GM21717 (cell line): ENCODE results near the gene MYOM1.

Source experiments
- ATAC-seq: cut with Tn5 transposase; IDR thresholded peaks from one replicate; pipeline ENCODE4 v1.9.1; 2021; ENCODE audit warnings: mild to moderate bottlenecking, moderate library complexity; ENCODE audit not compliant: unreplicated experiment

MYOM1 gene

GRCh38 chr18:3190610-3191009 lies 29.2 kb downstream of the MYOM1 start:
- no peak for ATAC-seq

GRCh38 chr18:3189884-3190283 lies 29.9 kb downstream of the MYOM1 start:
- no peak for ATAC-seq

- no peak for ATAC-seq
These were observed 32.8 kb downstream of the MYOM1 start for GRCh38 chr18:3186678-3187658.

- no peak for ATAC-seq
These were observed 35.3 kb downstream of the MYOM1 start for GRCh38 chr18:3184275-3184963.

DNA sequence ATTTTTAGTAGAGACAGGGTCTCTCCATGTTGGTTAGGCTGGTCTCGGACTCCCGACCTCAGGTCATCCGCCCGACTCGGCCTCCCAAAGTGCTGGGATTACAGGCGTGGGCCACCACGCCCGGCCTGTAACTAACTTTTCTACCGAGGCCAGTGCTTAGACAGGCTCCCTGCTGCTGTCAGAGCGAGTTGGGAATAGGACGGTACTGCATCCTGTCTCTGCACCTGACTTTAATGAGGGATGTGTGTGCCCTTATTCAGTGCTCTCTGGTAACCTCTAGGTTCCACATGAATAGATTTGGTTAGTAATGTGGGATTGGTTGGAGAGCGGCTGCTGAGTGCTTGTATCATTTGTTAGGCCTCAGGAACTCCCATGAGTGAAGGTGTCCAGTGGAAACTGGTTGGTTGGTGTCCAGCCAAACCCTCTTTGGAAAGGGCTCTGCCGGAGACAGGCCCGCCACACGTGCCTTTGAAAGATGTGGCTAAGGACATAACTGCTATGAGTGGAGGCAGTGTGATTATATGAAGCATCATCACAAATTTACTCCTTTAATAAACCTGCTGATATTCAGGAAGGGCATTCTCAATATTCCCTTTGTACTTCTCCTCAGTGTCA lies 36.6 kb downstream of the MYOM1 start:
- ATAC-seq: no peak

- no peak for ATAC-seq
These were observed 39.4 kb downstream of the MYOM1 start for GRCh38 chr18:3180325-3180724.

GRCh38 chr18:3179430-3180089 lies 40.2 kb downstream of the MYOM1 start:
- ATAC-seq: peak; percentile 43

- ATAC-seq: peak; percentile 91
These were observed 41.7 kb downstream of the MYOM1 start for GRCh38 chr18:3177902-3178687.

GRCh38 chr18:3175195-3175758 lies 44.5 kb downstream of the MYOM1 start:
- no peak for ATAC-seq

GRCh38 chr18:3172097-3172496 lies 47.7 kb downstream of the MYOM1 start:
- no peak for ATAC-seq

DNA sequence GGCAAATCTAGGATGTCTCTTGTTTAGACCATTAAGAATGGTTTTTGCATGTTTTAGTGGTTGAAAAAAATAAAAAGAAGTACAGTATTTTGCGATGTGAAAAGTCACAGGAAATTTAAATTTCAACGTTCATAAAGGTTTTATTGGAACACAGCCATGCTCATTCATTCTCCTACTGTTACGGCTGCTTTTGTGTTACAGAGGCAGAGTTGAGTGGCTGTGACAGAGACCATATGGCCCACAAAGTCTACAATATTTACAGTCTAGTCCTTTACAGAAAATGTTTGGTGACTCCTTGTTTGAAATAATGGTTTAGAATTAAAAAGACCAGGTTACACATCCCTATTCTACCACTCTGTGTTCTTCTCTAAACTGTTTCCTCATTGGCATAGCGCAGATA lies 48.1 kb downstream of the MYOM1 start:
- no peak for ATAC-seq

DNA sequence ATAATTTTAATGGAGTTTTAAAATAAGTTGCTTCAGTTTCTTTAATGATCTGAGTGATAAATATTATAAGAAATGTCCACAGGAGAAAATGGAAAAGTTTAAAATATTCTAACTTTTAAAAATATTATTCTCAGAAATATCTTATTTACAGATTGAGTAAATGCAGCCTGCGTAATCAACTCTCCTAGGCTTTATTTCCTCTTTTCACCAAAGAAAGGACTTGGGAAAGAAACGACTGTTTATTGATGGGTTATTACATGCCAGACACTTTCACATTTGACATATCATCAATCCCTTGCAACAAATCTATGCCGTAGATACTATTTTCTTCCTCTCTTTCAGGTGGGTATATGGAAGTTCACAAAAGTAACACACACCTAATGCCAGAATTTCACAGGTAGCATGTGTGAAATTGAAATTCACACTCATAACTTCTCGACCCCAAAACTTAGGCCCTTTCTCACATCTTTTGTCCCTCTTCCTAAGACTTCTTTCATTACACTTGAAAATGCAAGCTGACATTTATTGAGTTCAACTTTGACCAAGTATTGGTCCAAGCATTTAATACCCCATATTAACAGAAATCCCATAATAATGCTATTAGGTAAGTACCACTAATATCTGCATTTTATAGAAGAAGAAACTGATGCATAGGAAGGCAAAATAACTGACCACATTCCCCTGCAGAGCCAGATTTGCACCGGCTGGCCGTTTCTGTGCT lies 49.2 kb downstream of the MYOM1 start:
- no peak for ATAC-seq

DNA sequence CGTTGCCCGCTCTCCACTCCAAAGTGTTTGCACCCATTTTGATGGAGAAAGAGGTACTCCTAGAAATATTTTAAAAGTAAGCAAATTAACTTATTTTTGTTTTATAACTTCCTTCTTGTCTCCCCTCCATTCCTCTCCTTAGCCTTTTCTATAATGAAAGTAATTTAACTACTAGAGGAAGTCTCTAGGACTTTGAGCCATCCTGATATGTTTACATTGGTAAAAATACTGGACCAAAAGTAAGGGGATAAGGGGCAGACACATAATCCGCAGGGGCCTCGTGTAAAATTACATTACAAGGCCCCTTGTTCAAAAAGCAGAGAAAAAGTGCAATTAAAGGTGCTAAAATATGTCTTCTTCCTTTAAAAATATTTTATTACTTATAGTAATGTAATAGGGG lies 55.4 kb downstream of the MYOM1 start:
- no peak for ATAC-seq

GRCh38 chr18:3163968-3164367 lies 55.8 kb downstream of the MYOM1 start:
- no peak for ATAC-seq

- no peak for ATAC-seq
These were observed 57.6 kb downstream of the MYOM1 start for GRCh38 chr18:3162181-3162580.

DNA sequence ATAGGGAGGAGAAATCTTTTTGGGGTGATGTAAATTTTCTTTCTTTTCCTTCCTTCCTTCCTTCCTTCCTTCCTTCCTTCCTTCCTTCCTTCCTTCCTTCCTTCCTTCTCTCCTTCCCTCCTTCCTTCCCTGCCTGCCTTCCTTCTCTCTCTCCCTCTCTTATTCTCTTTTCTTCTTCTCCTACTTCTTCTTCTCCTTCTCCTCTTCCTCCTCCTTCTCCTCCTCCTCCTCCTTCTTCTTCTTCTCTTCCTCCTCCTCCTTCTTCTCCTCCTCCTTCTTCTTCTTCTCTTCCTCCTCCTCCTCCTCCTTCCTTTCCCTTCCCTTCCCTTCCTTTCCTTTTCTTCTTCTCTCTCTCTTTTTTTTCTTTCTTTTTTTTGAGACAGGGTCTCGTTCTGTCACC lies 59.9 kb downstream of the MYOM1 start:
- no peak for ATAC-seq

DNA sequence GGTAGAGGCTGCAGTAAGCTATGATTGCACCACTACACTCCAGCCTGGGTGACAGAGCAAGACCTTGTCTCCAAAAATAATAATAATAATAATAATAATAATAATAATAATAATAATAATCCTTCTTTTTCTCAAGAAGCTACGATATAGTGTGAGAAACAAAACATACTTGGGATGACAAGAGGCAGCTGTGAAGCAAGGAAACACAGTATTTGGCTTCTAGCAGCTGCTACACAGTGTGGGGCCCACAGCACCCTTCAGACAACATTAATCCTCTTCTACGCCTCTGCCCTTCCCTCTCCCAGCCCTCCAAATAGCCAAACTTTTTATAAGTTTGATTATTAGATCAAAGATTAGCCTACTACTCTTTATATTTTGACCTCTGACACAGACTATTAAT lies 62.2 kb downstream of the MYOM1 start:
- ATAC-seq: no peak

DNA sequence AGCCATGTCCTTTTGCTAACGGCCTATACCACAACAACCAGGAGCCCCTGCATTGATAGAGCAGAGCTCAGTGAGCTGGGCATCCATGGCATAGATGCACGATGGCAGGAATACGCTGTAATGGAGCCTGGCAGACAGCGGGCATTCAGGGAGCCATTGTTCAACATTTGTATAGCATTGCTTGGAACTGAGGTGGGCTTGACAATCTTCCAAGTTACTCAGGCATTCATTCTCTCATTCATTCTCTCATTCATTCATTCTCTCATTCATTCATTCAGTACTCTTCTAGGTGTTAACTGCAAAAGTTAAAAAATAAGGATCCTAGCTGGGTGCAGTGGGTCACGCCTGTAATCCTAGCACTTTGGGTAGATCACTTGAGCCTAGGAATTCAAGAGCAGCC lies 62.7 kb downstream of the MYOM1 start:
- ATAC-seq: no peak

DNA sequence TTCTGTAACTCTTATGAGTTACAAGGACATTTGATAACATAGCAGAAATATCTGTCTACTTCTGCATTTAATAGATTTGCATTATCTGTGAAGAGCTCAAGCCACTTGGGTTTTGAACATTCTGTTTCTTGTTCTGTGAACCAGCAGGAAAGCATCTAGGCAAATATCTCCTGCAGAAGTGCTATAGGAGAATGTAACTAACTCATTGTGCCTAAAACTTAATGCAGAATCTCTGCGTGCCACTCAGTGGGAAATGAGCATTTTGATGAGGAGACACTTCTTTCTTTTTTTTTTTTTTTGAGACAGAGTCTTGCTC lies 63.5 kb downstream of the MYOM1 start:
- no peak for ATAC-seq

DNA sequence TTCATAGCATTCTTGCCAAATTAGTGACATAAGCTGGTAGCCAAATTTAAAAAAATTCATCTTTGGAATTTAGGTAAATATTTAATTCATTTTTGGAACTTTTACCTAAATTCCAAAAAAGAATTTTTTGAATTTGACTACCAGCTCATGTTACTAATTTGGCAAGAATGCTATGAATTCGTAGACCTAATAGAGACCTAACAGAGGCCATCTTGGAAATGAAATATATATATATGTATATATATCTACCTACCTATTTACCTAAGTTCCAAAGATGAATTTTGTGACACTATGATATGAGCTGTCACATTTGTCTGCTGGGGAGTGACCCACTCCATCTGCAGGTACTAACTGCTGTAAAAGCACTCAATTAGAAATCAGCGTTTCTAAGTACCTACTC lies 65.6 kb downstream of the MYOM1 start:
- no peak for ATAC-seq
